Vagina (tissue), 2 donors: ENCODE measurements around the gene SLC22A3. TPM values are rescaled to one million over a fixed set of nuclear protein-coding genes. Genes with fewer than 3 reads are reported as not detected.

Source experiments
- DNase-seq, 2 donors: peaks; one replicate each; pipeline ENCODE4 v3.0.0-alpha.2; 2017; ENCODE audit errors: extremely low spot score in 2 of 2
- H3K27ac ChIP-seq: fragments of 200-600 bp; sonication (generic); one replicate; pipeline ENCODE4 v1.5.1; 2019
- H3K27me3 ChIP-seq: fragments of 200-600 bp; sonication (generic); one replicate; pipeline ENCODE4 v1.5.1; 2019
- H3K36me3 ChIP-seq, 2 donors: fragments of 200-600 bp; sonication (generic); one replicate each; pipeline ENCODE4 v1.5.1; 2017 to 2019
- H3K4me1 ChIP-seq: fragments of 200-600 bp; sonication (generic); one replicate; pipeline ENCODE4 v1.5.1; 2019
- H3K4me3 ChIP-seq, 2 donors: fragments of 200-600 bp; sonication (generic); 1 replicate in 1 of 2; 2 replicates in 1 of 2; pipeline ENCODE4 v1.5.1; 2016 to 2019
- H3K9me3 ChIP-seq: fragments of 200-600 bp; sonication (generic); one replicate; pipeline ENCODE4 v1.5.1; 2019
- CTCF ChIP-seq, 3 experiments: fragments of 450-650 bp in 2 of 3; fragments of 200-600 bp in 1 of 3; sonication (generic) in 1 of 3; IDR thresholded peaks; one replicate each; pipeline ENCODE4 v1.5.1; 2017 to 2019; ENCODE audit warnings: antibody characterized with exemption in 3 of 3, mild to moderate bottlenecking in 2 of 3, moderate library complexity in 2 of 3
- POLR2A ChIP-seq, 2 donors: fragments of 450-650 bp; IDR thresholded peaks; one replicate each; pipeline ENCODE4 v1.6.1; 2017; ENCODE audit warnings: antibody characterized with exemption in 2 of 2, mild to moderate bottlenecking in 2 of 2, moderate library complexity in 2 of 2
- POLR2AphosphoS5 ChIP-seq, 2 donors: sonication (generic); formaldehyde crosslinking; IDR thresholded peaks; one replicate each; pipeline ENCODE4 v1.9.0; 2017; ENCODE audit warnings: antibody characterized with exemption in 2 of 2, mild to moderate bottlenecking in 2 of 2, low read depth in 1 of 2; ENCODE audit not compliant: insufficient read depth in 1 of 2
- intact Hi-C: fragments of 100-400 bp; cut with DNase I; formaldehyde crosslinking; loops from one replicate; pipeline ENCODE4 v1.15.1; 2023
- total RNA-seq: library from RNA; depleted of rRNA; stranded (reverse); fragments of >200 nt; gene quantifications from one replicate; pipeline ENCODE4 v1.2.3, GENCODE V29; 2016

Gene SLC22A3
- total RNA-seq, 1 donor from 2014 or later = 16.5 TPM

- Histone ChIP-seq H3K27ac (no peak overlapping the region), H3K36me3 (no peaks in the 10 kb centered on the region), H3K4me1 (peaks cover 9% of the 10 kb centered on the region), H3K4me3 (no peak overlapping the region), H3K27me3 (no peaks in the 10 kb centered on the region), H3K9me3 (no peaks in the 10 kb centered on the region)
- TF ChIP-seq CTCF (IDR thresholded peaks at IDR 0.05) = no peak
- DNase-seq = no peak
- intact Hi-C loops = no loop called here
Observed at GRCh38 chr6:160395187-160395586, 47.0 kb downstream of the SLC22A3 start.

GRCh38 chr6:160396292-160396691 lies 48.1 kb downstream of the SLC22A3 start:
- Histone ChIP-seq H3K4me3 (no peak overlapping the region), H3K36me3 (no peaks in the 10 kb centered on the region), H3K27me3 (no peaks in the 10 kb centered on the region), H3K9me3 (no peaks in the 10 kb centered on the region), H3K27ac (no peak overlapping the region), H3K4me1 (no peaks in the 10 kb centered on the region)
- intact Hi-C loops = no loop called here
- TF ChIP-seq CTCF (IDR thresholded peaks at IDR 0.05) (no peak), POLR2AphosphoS5 (IDR thresholded peaks at IDR 0.05; ENCODE audit: insufficient read depth in 1 of 2, low read depth in 1 of 2) (no peak), POLR2A (IDR thresholded peaks at IDR 0.05) (no peak)
- no peak for DNase-seq

GRCh38 chr6:160398674-160399271 lies 50.6 kb downstream of the SLC22A3 start:
- H3K36me3 ChIP-seq = no peaks in the 10 kb centered on the region
- no peak for TF ChIP-seq POLR2AphosphoS5 (IDR thresholded peaks at IDR 0.05; ENCODE audit: insufficient read depth in 1 of 2, low read depth in 1 of 2)
- TF ChIP-seq POLR2A (IDR thresholded peaks at IDR 0.05) = no peak
- TF ChIP-seq CTCF (IDR thresholded peaks at IDR 0.05) = no peak
- intact Hi-C loops = no loop called here
- no peak overlapping the region for H3K27ac ChIP-seq
- no peaks in the 10 kb centered on the region for H3K4me1 ChIP-seq
- no peak overlapping the region for H3K4me3 ChIP-seq
- no peaks in the 10 kb centered on the region for H3K9me3 ChIP-seq
- DNase-seq = no peak
- H3K27me3 ChIP-seq = no peaks in the 10 kb centered on the region

- intact Hi-C loops = no loop called here
- Histone ChIP-seq H3K4me1 (no peaks in the 10 kb centered on the region), H3K4me3 (no peak overlapping the region), H3K27ac (no peak overlapping the region), H3K9me3 (no peaks in the 10 kb centered on the region), H3K27me3 (no peaks in the 10 kb centered on the region), H3K36me3 (no peaks in the 10 kb centered on the region)
- TF ChIP-seq POLR2AphosphoS5 (IDR thresholded peaks at IDR 0.05; ENCODE audit: insufficient read depth in 1 of 2, low read depth in 1 of 2) (no peak), POLR2A (IDR thresholded peaks at IDR 0.05) (no peak), CTCF (IDR thresholded peaks at IDR 0.05) (no peak)
- DNase-seq = no peak
Observed at GRCh38 chr6:160400446-160400845, 52.3 kb downstream of the SLC22A3 start.

- H3K36me3 ChIP-seq = peaks cover 0 to 7% of the 10 kb centered on the region in 2 donors
- H3K4me1 ChIP-seq = no peaks in the 10 kb centered on the region
- H3K27ac ChIP-seq = no peak overlapping the region
- intact Hi-C loops = no loop called here
- no peaks in the 10 kb centered on the region for H3K9me3 ChIP-seq
- no peaks in the 10 kb centered on the region for H3K27me3 ChIP-seq
- no peak for DNase-seq
- TF ChIP-seq CTCF (IDR thresholded peaks at IDR 0.05) (no peak), POLR2A (IDR thresholded peaks at IDR 0.05) (no peak), POLR2AphosphoS5 (IDR thresholded peaks at IDR 0.05; ENCODE audit: insufficient read depth in 1 of 2, low read depth in 1 of 2) (no peak)
- H3K4me3 ChIP-seq = no peak overlapping the region
Observed at GRCh38 chr6:160408528-160408927, 60.4 kb downstream of the SLC22A3 start.
